Measurements from ENCODE around the gene HNRNPUL2. TPM values are rescaled to one million over a fixed set of nuclear protein-coding genes. Genes with fewer than 3 reads are reported as not detected.
"Not testable (repeated sequence)": the region's sequence is repeated elsewhere in the genome, so short reads cannot be mapped to it uniquely, and the experiment has no call there.

The HNRNPUL2 gene
- total RNA-seq, 4 donors from 2014 or later, result 16.4 to 30.8 (median 21.5) TPM

DNA sequence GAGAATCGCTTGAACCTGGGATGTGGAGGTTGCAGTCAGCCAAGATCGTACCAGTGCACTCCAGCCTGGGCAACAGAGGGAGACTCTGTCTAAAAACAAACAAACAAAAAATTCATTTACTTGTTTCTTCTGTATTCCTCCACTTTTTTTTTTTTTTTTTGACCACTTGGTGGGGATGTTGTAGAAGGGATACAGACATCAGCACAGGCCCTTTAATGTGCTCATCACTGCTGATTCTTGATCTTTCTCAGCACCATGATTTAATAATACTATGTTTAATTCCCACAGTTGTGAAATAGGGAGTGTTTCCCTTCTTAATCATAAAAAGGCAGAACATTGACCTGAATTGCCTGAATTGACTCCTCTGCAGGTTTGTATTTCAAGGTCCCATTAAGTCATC, 5.6 kb upstream of the HNRNPUL2 start:
- WGBS, 2 donors, result 85 to 90% methylated on average over 2 of the region's 2 CpGs
- Histone ChIP-seq H3K27ac (no peak overlapping the region), H3K4me1 (peaks cover 8 to 20% of the 10 kb centered on the region in 2 donors), H3K4me3 (replicated peaks in 1 of 3) (no peak overlapping the region), H3K27me3 (no peaks in the 10 kb centered on the region), H3K9me3 (no peaks in the 10 kb centered on the region), H3K36me3 (peaks cover 7 to 35% of the 10 kb centered on the region in 2 donors)
- no peak for DNase-seq
- intact Hi-C loops (cut with DNase I), result no loop called here
- no peak for TF ChIP-seq POLR2A (IDR thresholded peaks at IDR 0.05)
- TF ChIP-seq, protein P1, sequence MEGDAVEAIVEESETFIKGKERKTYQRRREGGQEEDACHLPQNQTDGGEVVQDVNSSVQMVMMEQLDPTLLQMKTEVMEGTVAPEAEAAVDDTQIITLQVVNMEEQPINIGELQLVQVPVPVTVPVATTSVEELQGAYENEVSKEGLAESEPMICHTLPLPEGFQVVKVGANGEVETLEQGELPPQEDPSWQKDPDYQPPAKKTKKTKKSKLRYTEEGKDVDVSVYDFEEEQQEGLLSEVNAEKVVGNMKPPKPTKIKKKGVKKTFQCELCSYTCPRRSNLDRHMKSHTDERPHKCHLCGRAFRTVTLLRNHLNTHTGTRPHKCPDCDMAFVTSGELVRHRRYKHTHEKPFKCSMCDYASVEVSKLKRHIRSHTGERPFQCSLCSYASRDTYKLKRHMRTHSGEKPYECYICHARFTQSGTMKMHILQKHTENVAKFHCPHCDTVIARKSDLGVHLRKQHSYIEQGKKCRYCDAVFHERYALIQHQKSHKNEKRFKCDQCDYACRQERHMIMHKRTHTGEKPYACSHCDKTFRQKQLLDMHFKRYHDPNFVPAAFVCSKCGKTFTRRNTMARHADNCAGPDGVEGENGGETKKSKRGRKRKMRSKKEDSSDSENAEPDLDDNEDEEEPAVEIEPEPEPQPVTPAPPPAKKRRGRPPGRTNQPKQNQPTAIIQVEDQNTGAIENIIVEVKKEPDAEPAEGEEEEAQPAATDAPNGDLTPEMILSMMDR (IDR thresholded peaks at IDR 0.05), result peak in 1 of 6 experiments; percentile 6

DNA sequence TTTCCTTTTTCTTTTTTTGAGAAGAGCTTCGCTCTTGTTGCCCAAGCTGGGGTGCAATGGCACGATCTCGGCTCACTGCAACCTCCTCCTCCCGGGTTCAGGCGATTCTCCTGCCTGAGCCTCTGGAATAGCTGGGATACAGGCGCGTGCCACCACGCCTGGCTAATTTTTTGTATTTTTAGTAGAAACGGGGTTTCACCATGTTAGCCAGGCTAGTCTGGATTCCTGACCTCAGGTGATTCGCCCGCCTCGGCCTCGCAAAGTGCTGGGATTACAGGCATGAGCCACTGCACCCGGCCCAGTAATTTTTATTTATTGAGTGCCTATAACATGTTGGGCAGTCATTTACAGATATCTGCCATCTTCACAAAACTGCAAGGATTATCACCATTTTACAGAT, 2.8 kb upstream of the HNRNPUL2 start:
- H3K4me3 ChIP-seq (replicated peaks in 1 of 3); intact Hi-C loops (cut with DNase I); H3K9me3 ChIP-seq; H3K27ac ChIP-seq; DNase-seq; H3K27me3 ChIP-seq: not testable (repeated sequence)
- Histone ChIP-seq H3K36me3 (peaks cover under 1 to 19% of the 10 kb centered on the region in 2 donors), H3K4me1 (peaks cover 14 to 24% of the 10 kb centered on the region in 2 donors)
- WGBS, 2 donors, result 85 to 86% methylated on average over 14 of the region's 14 CpGs

- no peaks in the 10 kb centered on the region for H3K27me3 ChIP-seq
- H3K4me1 ChIP-seq, result peaks cover 20 to 38% of the 10 kb centered on the region in 2 donors
- peak within 1 kb of the TSS; percentile 78 to 95 (median 95) for H3K27ac ChIP-seq
- H3K36me3 ChIP-seq, result peaks cover 5 to 7% of the 10 kb centered on the region in 2 donors
- H3K9me3 ChIP-seq, result no peaks in the 10 kb centered on the region
- peak; percentile 43 to 76 for TF ChIP-seq POLR2A (IDR thresholded peaks at IDR 0.05)
- TF ChIP-seq, protein P1 (IDR thresholded peaks at IDR 0.05), result no peak
- WGBS, 2 donors, result 1% methylated on average over 29 of the region's 29 CpGs
- intact Hi-C loops (cut with DNase I), result no loop called here
- H3K4me3 ChIP-seq (replicated peaks in 1 of 3), result peak within 1 kb of the TSS; percentile 80 to 96 (median 80)
- DNase-seq, result peak; percentile 89 to 90
Measured at GRCh38 chr11:62728171-62728988, 1.1 kb upstream of the HNRNPUL2 start, which contains the start of gene TTC9C. TSS of gene TTC9C (plus strand) at chr11:62728486. CDS start at chr11:62728849, 363 bp downstream.

DNA sequence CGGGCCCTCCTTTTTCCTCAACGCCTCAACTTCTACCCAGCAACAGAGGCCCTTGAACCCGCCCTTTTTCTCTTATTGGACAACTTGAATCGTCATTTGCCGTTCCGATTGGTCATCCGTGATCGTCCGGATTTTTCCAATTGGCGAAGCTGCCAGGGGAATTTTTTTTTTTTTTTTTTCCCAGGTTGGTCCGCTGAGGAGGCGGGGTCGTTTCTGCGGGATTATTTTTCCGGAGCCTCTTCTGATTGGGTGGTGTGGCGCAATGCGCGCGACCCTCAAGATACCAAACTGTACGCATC, 564 bp upstream of the HNRNPUL2 start:
- intact Hi-C loops (cut with DNase I), result no loop called here
- Histone ChIP-seq H3K27me3 (no peaks in the 10 kb centered on the region), H3K4me1 (peaks cover 20 to 38% of the 10 kb centered on the region in 2 donors), H3K27ac (peak overlapping the region; percentile 78 to 95 (median 95)), H3K9me3 (no peaks in the 10 kb centered on the region), H3K36me3 (peaks cover 8 to 11% of the 10 kb centered on the region in 2 donors), H3K4me3 (replicated peaks in 1 of 3) (peak overlapping the region; percentile 80 to 96 (median 80))
- WGBS, 2 donors, result 0 to 1% methylated on average over 20 of the region's 20 CpGs
- TF ChIP-seq, protein P1 (IDR thresholded peaks at IDR 0.05), result no peak
- TF ChIP-seq POLR2A (IDR thresholded peaks at IDR 0.05), result no peak
- DNase-seq, result peak; percentile 89 to 90

- H3K4me3 ChIP-seq (replicated peaks in 1 of 3), result peak overlapping the region; percentile 60 to 96 (median 78)
- peak overlapping the region; percentile 78 to 95 (median 78) for H3K27ac ChIP-seq
- DNase-seq, result no peak
- WGBS, 2 donors, result 1 to 3% methylated on average over 8 to 27 of the region's 37 CpGs
- peaks cover 20 to 38% of the 10 kb centered on the region in 2 donors for H3K4me1 ChIP-seq
- TF ChIP-seq POLR2A (IDR thresholded peaks at IDR 0.05), result no peak
- TF ChIP-seq, protein P1 (IDR thresholded peaks at IDR 0.05), result no peak
- H3K27me3 ChIP-seq, result no peaks in the 10 kb centered on the region
- H3K9me3 ChIP-seq, result no peaks in the 10 kb centered on the region
- H3K36me3 ChIP-seq, result peaks cover 18 to 21% of the 10 kb centered on the region in 2 donors
- intact Hi-C loops (cut with DNase I), result no loop called here
Measured at GRCh38 chr11:62726915-62727164, 417 bp downstream of the HNRNPUL2 start.

Data from thyroid gland (tissue), 4 donors.